Fibroblast of villous mesenchyme (primary cell): Measurements from ENCODE around the gene NPEPL1. TPM values are rescaled to one million over a fixed set of nuclear protein-coding genes. Genes with fewer than 3 reads are reported as not detected.

ENCODE experiments used
- DNase-seq: peaks from one replicate; pipeline ENCODE4 v3.0.0-alpha.2; 2010; ENCODE audit warnings: low read depth
- H3K4me3 ChIP-seq: 2 replicates; pipeline ENCODE4 v1.5.1; 2011; ENCODE audit warnings: low read depth, mild to moderate bottlenecking, low read length
- CTCF ChIP-seq: IDR thresholded peaks from 2 replicates; pipeline ENCODE4 v1.5.1; 2012; ENCODE audit warnings: low read depth, mild to moderate bottlenecking, low read length; ENCODE audit not compliant: insufficient read depth
- total RNA-seq: library from RNA; depleted of rRNA; stranded (reverse); fragments of >200 nt; gene quantifications from 2 replicates; pipeline ENCODE4 v1.2.3, GENCODE V29; 2012

Gene NPEPL1
- total RNA-seq, 1 donor, result 23.7 TPM

GRCh38 chr20:58711266-58712051 is 18.9 kb downstream of the NPEPL1 start:
- DNase-seq, result no peak
- TF ChIP-seq CTCF, result no peak
- H3K4me3 ChIP-seq, result no peak overlapping the region

GRCh38 chr20:58712151-58712791 is 19.7 kb downstream of the NPEPL1 start:
- no peak for DNase-seq

GRCh38 chr20:58712806-58713731 is 20.5 kb downstream of the NPEPL1 start:
- TF ChIP-seq CTCF, result no peak
- no peak for DNase-seq
- H3K4me3 ChIP-seq, result no peak overlapping the region

More at GRCh38 chr20:58712151-58712791, 19.7 kb downstream of the NPEPL1 start:
- no peak overlapping the region for H3K4me3 ChIP-seq
- no peak for TF ChIP-seq CTCF

- no peak overlapping the region for H3K4me3 ChIP-seq
- no peak for DNase-seq
- TF ChIP-seq CTCF, result no peak
These were observed 21.3 kb downstream of the NPEPL1 start for GRCh38 chr20:58713801-58714339.

GRCh38 chr20:58714340-58714922 is 21.8 kb downstream of the NPEPL1 start:
- no peak overlapping the region for H3K4me3 ChIP-seq
- DNase-seq, result no peak
- TF ChIP-seq CTCF, result no peak

GRCh38 chr20:58714923-58715351 is 22.3 kb downstream of the NPEPL1 start:
- no peak overlapping the region for H3K4me3 ChIP-seq
- no peak for DNase-seq
- TF ChIP-seq CTCF, result no peak
